22Rv1 (cell line): ENCODE data around the gene IPPK.

Experiments
- CTCF ChIP-seq: fragments of 450-650 bp; IDR thresholded peaks from 2 replicates; pipeline ENCODE4 v1.5.1; 2017; ENCODE audit warnings: mild to moderate bottlenecking
- ZFX ChIP-seq: fragments of 450-650 bp; IDR thresholded peaks from 2 replicates; pipeline ENCODE4 v1.6.1; 2017; ENCODE audit warnings: antibody characterized with exemption, borderline replicate concordance

- TF ChIP-seq CTCF (no peak), ZFX (no peak)
These were observed 36.2 kb downstream of the IPPK start for GRCh38 chr9:92633614-92634278.
